ENCODE data around the gene TUT7.
"Not testable (repeated sequence)": the region's sequence is repeated elsewhere in the genome, so short reads cannot be mapped to it uniquely, and the experiment has no call there.

TUT7 gene

DNA sequence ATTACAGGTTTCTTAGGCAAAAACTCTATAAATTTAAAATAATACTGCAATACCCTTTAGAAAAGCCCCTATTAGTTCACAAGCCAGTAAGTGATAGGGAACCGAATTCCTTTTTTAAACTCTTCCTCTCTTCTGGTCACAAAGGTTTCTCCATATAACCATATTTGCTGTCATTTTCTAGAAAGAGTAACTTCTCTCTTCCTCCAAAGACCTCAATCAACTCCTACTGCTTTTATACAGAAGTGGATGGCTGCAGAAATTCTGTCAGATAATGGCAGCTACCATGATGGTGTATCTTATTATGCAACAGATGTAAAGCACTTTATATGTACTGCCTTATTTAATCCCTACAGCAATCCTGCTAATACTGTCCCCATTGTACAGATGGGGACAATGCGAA is 6.2 kb downstream of the TUT7 start:
- DNase-seq (ENCODE audit: low read depth in 2 of 2): no peak

DNA sequence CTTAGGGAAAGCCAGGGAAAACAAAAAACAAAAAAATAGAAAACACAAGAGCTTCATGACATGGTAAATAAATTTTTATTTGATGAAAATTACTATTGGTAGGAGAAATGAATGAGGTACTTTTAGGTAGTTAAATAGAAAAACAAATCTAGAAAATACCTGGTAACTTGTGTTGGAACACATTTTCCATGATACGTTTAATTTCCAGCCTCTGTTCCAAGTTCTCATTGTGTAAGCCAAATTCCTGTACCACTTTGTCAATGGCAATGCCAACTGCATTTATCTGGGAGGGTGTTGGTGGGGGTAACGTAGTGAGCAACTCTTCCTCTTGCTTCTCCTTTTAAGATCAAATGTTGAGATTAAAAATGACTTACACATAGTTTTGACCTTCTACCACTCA is 9.4 kb downstream of the TUT7 start:
- DNase-seq (ENCODE audit: low read depth in 2 of 2): no peak

DNA sequence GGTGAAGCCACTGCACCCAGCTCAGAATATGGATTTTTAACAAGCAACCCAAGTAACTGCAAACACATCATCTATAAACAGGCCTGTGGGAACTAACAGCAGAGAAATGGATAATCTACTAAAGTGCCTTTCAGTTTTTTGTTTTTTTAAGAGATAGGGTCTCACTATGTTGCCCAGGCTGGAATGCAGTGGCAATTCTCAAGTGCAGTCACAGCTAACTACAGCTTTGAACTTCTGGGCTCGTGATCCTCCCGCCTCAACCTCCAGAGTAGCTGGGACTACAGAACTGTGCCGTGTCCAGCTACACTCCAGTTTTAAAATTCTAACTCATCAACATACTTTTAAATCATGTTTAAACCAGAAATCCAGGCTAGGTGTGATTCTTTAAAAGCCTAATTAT is 11.9 kb downstream of the TUT7 start:
- no peak for DNase-seq (ENCODE audit: low read depth in 2 of 2)

DNA sequence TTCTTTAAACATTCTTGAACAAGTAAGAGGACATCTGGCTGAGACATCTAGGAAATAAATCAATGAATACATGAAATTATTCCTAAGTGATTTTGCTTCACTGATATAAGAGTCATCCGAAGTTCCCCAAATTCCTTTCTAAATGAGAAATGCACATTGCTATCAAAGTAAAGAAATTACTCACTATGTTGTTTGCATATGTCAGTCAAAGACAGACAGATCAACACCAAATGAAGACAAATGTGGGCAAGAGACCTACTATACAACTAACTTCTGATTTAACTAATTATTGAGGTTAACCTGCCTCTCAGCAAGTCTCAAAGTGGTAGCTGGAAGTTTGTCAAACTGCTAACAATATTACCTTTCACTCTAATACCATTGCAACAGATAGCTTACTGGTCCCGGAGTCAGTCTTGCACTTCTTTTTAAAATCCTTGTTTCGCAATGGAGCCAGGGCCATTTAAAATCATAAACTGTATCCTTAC is 13.2 kb downstream of the TUT7 start:
- no peak for DNase-seq (ENCODE audit: low read depth in 2 of 2)

DNA sequence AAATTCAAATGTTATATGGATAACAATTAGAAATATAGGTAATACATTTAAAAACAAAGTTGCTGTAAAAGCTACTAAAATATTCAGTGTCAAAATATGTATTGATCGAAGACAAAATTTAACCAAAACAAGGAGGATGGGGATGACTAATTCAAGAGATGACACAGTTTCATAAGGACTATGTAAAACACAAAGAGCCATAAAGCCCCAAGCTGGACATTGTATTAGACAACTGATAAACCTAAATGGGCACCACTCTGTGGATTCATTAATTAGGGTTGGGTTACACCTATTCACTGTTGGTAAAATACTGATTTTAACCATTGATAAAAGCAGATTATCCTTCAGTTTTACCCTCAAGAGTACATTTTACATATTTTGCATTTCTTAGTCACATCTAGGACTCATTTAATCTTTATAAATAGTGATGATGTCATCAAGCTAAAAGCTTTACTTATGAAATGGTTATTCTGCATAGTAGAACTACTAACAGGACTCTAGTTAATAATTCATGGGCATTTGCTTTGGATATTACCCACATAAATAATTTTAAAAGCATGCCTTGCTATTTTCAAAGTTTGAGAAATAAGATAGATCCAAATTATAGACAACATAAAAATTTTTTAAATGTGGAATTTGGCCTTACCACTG is 13.7 kb downstream of the TUT7 start:
- DNase-seq (ENCODE audit: low read depth in 2 of 2): no peak

DNA sequence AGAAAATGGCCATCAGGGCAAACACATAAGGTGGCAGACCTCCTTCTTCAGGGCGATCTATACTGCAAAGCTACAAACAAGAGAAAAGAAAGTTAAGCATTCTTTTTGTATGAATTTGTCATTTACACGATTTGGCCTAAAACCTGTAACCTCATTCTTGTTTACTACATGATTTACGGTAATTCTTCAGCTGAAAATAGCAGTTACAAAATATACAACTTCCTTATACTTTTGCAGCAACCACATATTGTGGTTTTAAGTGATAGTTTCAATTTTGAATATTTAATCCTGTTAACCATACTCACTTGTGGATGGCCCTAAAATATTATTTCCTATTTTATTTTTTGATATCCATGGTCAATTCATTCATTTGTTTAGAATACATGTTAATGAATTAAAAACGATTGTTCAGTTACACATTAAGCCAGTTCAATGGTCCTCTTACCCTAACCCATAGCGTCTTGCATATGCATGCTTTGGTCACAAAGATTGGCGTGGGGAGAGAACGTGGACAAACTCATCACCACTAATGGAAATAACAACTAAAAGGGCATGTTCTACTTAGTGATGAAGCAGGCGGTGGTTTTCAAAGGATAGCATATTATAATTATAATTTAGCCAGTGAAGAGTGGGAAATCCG is 16.6 kb downstream of the TUT7 start:
- DNase-seq (ENCODE audit: low read depth in 2 of 2): no peak

DNA sequence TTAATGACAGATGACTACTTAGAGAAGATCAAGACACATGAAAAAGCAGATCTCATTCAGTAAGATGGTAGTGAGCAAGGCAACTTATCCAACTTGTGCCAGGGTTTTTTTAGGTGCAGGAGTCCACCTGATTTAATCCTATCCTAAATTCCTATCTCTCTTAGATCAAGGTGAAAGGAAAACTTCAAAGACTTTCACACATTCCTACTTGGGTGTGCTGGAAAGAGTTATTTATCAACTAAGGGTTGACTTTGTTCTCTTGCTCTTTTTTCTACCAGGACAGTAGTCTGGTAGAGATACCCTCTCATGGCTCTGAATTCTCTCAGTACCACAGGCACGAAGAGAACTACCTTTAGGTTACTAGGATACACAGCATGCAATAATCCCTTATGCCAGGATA is 18.2 kb downstream of the TUT7 start:
- no peak for DNase-seq (ENCODE audit: low read depth in 2 of 2)

DNA sequence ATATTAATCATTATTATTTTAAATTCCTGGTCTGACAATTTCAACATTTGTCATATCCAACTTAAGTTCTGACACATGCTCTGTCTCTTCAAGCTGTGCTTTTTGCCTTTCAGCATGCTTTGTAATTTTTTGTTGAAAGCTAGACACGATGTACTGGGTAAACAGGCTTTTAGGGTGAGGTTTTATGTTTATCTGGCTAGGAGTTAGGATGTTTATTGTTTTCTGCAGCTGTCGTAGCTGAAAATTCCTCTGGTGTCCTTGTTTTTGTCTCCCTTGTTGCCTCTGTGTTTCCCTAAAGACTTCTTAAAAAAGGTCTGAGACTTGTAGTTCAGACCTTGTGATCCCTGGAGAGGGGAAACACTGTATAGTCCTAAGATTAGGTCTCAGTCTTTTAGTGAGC is 20.6 kb downstream of the TUT7 start:
- DNase-seq (ENCODE audit: low read depth in 2 of 2): no peak

DNA sequence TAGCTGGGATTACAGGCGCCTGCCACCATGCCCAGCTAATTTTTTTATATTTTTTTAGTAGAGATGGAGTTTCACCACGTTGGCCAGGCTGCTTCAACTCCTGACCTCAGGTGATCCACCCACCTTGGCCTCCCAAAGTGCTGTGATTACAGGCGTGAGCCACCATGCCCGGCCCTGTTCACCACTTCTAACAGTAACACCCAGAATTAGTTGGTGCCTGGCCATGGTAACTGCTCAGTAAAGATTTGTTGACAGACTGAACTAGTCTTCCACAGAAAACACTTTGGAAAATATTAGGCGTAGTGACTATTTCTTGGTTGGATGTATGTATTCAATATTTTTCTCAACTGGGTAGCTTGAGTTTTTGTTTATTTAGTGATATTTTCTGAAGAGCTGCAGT is 24.0 kb downstream of the TUT7 start:
- no peak for DNase-seq (ENCODE audit: low read depth in 2 of 2)

DNA sequence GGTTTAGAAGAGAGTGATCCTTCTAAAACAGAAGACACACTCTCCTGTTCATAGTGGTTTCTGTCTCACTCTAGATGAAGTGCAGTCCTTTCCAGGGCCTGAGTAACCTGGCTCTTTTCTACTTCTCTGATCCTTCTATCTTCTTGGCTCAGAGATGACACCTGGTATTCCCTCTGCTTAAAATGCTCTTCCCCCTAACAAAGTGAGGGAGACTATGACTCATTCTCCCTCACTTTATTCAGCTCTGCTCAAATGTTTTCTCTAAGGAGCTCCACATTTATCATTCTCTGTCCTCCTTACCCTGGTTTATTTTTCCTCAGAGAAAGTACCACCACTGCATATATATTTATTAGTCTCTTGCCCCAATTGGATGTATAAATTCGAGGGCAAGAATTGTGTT is 24.6 kb downstream of the TUT7 start:
- DNase-seq (ENCODE audit: low read depth in 2 of 2): no peak

DNA sequence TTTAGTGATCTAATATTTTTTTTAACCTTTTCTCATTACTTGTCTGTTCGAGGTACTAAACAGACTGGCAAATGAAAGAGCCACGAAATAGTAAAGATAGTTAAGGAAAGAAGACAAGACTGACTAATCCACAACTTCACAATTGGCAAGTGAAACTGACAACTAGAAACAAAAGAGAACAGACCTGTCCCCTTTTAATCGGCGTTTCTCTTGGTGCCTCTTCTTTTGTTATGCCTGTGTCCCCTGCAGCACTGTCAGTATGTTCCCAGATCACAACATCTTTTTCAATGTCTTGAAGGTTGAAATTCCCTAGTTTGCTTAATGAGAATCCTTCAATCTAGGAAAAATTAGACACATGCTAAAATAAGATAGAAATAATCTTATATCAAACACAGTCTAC is 26.1 kb downstream of the TUT7 start:
- DNase-seq (ENCODE audit: low read depth in 2 of 2): no peak

DNA sequence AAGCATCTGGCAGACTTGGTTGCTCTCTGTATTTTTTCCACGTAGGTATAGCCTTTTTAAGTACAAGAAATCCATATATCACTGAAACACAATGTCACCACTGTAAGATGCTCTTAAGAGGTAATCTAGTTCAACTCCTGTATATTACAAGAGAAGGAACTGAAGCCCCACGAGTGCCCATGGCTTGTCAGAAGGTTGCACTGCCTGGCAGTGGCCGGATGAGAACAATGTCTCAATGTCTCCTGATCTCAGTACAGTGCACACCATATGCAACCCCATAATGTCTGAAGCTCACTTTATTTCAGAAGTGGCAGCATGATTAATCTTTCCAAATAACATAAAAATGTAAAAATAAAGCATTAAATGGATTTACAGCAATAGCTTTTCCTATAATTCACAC is 27.7 kb downstream of the TUT7 start:
- no peak for DNase-seq (ENCODE audit: low read depth in 2 of 2)

DNA sequence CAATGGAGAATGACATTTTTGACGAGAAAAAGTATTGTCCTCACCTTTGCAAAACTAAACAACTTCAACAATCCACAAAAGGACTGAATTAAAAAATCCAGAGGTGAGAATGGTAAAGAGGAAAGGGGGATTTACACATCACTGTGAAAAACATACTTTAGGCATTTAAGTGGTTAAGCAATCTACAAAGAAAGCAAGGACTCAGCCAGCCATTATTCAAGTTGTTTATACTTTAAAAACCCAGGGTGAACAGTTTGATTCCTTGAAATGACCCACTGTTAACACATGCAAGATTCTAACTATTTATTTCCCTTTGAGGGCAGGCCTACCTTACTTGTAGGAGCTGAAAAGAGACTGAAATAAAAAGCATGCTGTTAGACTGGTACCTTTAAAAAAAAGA is 29.3 kb downstream of the TUT7 start:
- DNase-seq (ENCODE audit: low read depth in 2 of 2): no peak

DNA sequence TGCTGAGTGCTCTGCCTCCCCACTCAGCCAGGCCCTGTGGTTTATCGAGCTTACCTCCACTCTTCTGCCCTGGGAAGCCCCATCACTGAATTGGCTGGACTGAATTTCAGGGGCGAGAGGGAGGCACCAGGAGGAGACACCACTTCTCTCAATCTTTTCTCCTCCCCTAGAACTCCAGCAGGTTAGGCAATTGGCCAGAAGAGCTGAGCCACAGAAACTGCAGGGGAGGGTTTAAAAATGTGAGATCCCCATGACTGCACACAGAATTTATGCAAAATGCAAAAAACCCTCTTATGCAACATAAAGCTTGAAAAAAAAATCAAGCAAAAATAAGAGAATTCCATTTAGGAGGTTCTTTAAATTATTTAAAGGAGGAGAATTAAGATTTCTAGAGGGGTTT is 29.9 kb downstream of the TUT7 start:
- no peak for DNase-seq (ENCODE audit: low read depth in 2 of 2)

DNA sequence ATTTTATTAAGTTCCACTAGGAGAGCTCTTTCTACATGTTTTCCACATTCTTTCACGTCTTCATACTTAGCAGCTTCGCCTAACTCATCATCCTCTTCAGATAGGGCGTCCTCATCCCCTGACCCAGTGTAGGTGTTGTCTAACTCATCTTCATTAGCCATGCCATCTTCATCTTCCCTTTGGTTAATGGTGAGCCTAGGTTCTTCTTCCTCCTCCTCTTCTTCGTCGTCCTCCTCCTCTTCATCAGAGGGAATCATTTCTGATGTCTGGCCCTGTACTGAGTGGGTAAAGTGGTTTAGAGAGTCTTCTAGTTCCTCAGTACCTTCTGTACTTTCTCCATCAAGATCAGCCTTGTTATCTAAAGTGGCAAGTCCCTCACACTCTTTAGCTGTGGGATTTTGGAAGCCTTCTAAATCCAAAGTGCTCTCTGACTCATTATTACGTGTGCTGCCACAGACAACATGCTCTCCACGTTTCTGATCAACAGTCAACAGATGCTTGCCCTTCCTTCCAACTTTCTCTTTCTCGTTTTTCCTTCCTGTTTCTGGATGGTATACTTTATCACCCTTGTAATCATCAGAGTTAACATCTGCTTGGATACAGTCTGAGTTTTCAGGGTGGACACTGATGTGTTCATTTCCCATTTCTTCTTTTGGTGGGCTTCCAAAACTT is 31.1 kb downstream of the TUT7 start:
- no peak for DNase-seq (ENCODE audit: low read depth in 2 of 2)

DNA sequence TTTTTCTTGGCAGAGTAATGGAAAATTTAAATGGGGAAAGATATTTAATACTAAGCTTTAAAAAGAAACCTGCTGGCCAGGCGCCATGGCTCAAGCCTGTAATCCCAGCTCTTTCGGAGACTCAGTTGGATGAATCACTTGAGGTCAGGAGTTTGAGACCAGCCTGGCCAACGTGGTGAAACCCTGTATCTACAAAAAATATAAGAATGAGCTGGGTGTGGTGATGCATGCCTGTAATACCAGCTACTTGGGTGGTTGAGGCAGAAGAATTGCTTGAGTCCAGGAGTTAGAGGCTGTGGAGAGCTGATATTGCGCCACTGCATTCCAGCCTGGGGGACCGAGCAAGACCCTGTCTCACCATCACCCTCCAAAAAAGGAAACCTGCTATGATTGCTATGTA is 32.8 kb downstream of the TUT7 start:
- no peak for DNase-seq (ENCODE audit: low read depth in 2 of 2)

DNA sequence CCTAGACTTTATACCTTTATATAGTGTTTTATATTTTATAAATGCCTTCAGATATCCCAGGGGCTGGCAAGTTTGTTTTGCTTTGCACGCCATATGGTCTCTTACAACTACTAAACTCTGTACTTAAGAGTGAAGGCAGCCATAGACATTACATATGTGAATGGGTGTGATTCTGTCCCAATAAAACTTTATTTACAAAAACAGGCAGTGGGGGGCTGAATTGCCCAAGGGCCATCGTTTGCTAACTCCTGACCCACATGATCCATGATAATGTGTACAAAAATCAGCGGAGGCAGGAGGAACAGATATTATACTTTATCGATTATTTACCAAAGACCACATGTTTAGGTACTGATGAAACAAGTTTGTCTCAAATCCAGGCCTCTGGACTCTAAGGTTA is 36.0 kb downstream of the TUT7 start:
- no peak for DNase-seq (ENCODE audit: low read depth in 2 of 2)

DNA sequence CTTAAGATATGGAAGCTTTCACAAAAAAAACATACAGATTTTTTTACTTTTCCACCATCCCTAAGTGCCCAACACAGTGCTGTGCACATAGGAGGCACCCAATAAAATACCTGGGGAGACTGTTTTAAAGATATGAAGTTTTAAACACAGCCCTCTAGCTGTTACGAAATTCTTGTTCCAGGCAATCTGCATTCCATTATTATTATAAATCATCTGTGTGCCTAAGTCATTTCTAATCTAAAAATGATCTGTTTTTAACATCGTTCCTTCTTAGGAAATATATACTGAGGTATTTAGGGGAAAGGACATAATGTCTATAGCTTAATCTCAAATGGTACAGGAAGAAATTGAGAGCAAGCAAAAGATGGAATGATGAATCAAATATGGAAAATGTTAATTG is 39.1 kb downstream of the TUT7 start:
- DNase-seq (ENCODE audit: low read depth in 2 of 2): no peak

DNA sequence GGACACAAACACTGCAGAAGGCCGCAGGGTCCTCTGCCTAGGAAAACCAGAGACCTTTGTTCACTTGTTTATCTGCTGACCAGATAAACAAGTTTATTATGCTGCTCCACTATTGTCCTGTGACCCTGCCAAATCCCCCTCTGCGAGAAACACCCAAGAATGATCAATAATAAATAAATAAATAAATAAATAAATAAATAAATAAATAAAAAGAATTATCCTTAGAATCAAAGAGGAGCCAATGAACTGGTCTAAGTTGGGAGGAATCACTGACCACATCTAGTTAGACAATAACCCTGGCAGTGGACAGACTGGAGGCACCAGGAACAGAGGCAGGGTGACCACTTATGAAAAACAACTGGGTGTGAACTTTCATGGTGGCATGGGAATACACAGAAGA is 41.3 kb downstream of the TUT7 start:
- DNase-seq (ENCODE audit: low read depth in 2 of 2): not testable (repeated sequence)

DNA sequence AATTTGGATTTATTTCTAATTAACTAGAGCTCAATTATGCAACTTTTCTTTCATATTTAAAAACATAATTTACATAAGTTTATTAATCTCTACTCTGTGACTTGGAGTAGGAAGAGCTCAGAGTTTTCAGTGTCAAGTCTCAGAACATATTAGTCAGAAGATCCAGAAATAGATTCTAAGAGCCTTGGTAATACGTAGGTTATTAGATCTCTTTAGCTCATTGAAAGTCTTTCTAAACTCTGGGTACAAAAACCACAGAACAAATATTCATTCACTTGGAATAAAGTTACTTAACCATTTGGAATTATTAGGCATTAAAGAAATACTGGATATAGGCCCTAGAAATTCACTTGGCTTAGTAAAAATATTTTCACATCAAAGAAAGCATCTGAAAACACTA is 45.5 kb downstream of the TUT7 start:
- no peak for DNase-seq (ENCODE audit: low read depth in 2 of 2)

DNA sequence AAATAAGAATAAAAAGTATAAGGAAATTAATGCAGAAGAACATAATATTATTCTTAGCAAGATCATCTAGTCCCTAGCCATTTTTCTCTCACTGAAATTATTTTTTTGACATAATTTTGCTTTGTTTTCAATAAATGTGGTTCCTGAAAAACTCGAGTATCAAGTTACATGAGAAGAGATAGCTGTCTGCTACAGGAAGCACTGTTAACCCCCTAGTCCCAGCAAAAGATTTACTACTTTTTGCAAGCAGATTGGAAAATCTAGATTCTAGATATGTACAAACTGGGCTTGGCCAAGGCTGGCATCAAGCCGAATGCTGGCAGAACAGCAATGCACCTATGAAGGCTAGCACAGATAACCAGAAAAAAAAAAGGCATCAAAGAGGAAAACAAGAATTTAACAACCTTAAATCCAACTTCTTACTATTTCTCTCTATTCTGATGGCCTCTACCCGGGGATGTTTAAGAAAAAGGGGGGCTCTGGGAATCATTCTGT is 49.9 kb downstream of the TUT7 start:
- no peak for DNase-seq (ENCODE audit: low read depth in 2 of 2)

DNA sequence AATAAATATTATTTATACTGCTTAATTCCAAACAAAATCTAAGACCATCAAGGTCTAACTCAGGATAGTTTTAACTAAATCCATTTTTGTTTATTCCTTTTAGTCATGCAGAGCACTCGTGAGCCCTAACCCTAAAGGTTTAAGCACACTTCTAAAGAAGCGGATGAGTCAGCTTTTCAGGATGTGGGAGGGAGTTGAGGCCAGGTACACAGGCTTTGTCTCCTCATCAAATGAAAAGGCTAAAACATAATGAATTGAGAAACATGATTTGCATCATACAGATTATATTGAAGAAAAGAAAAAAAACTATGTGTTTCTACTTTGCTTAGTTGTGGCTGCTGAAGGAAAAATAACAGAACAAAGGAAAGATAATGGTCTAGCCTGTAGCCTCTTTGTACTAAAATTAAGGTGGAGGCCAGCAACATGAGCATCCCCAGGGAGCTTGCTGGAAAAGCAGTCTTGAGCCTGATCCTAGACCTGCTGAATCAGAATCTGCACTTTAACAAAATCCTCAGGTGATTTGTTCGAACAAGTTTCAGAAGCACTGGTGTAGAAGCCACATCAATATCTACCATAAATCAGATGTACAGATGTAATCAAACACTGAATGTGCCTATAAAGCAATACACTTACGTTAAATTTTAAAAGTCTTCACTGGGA is 50.8 kb downstream of the TUT7 start:
- peak in 1 of 2 donors; percentile 41 for DNase-seq (ENCODE audit: low read depth in 2 of 2)

DNA sequence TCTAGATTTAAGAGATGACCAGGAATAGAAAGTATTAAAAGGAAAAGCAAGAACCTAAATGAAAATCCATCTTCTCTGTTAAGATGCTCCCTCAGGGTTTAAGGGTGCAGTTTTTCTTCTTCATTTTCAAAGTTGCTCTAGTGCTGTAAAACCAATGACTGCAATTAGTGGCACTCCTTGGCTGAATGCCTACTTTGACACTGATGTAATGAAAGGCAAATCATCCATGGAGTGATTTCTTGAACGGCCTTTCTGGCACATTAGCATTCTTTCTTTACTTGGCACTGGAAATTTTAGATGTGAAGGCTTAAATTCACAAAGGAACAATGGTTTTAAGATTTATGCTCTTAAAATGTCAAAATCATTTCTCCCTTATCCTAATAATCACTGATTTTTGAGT is 52.5 kb downstream of the TUT7 start:
- DNase-seq (ENCODE audit: low read depth in 2 of 2): no peak
